Measurements from ENCODE around the gene TMC8. TPM values are rescaled to one million over a fixed set of nuclear protein-coding genes. Genes with fewer than 3 reads are reported as not detected.
"Not testable (repeated sequence)": the region's sequence is repeated elsewhere in the genome, so short reads cannot be mapped to it uniquely, and the experiment has no call there.

The TMC8 gene
- total RNA-seq, 1 donor from 2014 or later = 0.79 TPM

DNA sequence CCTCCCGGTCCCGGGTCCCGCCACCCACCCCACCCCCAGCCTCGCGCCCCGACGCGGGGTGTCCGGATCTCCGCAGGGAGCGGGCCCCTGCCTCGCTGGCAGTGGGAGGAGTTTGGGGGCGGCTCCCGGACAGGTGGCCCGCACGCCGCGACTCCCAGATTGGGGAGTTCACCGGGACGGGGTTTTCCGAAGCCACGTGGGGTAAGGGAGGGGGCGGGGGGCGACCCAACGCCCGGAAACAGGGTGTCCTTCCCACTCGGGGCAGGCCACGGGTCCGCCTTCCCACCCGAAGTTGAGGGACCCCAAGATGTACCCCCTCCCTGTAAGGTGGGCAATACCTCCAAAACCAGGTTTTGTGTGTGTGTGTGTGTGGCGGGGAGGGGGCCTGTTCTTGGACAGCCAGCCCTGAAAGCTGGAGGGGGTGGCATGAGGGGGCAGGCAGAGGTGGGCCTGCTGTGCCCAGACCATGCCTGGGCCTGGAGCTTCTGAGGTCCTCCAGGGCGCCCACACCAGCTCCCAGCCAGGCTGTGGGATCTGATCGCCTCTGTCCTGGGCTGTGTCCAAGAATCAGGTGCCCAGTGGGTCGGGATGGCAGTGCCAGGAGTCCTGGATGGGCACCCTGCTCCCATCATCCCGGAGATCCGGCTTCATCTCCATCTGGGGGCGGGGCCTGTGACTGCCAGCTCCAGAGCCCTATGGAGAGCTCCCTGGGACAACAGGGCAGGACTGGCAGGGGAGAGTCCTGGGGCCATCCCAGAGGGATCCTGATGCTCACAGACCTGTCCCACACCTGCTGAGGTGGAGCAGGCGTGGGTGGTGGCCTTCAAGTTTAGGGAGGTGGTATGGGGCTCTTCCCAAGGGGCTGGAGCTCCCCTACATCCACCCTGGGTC is 38.6 kb downstream of the TMC8 start:
- no peaks in the 10 kb centered on the region for H3K27me3 Mint-ChIP-seq (ENCODE audit: low read depth)
- peaks cover 13% of the 10 kb centered on the region for H3K4me1 Mint-ChIP-seq
- DNase-seq (ENCODE audit: low read depth, low spot score) = no peak
- TF ChIP-seq CTCF (conservative IDR thresholded peaks at IDR 0.05) = no peak
- H3K36me3 Mint-ChIP-seq (ENCODE audit: low read depth) = no peaks in the 10 kb centered on the region
- H3K9me3 Mint-ChIP-seq = no peaks in the 10 kb centered on the region
- H3K27ac Mint-ChIP-seq (ENCODE audit: unreplicated experiment) = no peak overlapping the region
- H3K4me3 Mint-ChIP-seq = peak overlapping the region; percentile 86

- Mint-ChIP-seq H3K4me1 (peaks cover 13% of the 10 kb centered on the region), H3K9me3 (no peaks in the 10 kb centered on the region), H3K27me3 (ENCODE audit: low read depth) (no peaks in the 10 kb centered on the region), H3K36me3 (ENCODE audit: low read depth) (no peaks in the 10 kb centered on the region), H3K27ac (ENCODE audit: unreplicated experiment) (no peak overlapping the region), H3K4me3 (peak overlapping the region; percentile 86)
- TF ChIP-seq CTCF (conservative IDR thresholded peaks at IDR 0.05) = no peak
- no peak for DNase-seq (ENCODE audit: low read depth, low spot score)
These were observed 40.4 kb downstream of the TMC8 start for GRCh38 chr17:78170692-78171590.

DNA sequence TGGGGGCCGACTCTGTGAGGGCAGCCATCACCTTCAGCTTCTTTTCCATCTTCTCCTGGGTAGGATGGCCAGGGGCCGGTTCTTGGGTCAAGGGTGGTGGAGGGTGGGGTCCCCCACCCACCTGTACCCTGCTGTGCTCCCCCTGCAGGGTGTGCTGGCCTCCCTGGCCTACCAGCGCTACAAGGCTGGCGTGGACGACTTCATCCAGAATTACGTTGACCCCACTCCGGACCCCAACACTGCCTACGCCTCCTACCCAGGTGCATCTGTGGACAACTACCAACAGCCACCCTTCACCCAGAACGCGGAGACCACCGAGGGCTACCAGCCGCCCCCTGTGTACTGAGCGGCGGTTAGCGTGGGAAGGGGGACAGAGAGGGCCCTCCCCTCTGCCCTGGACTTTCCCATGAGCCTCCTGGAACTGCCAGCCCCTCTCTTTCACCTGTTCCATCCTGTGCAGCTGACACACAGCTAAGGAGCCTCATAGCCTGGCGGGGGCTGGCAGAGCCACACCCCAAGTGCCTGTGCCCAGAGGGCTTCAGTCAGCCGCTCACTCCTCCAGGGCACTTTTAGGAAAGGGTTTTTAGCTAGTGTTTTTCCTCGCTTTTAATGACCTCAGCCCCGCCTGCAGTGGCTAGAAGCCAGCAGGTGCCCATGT is 41.1 kb downstream of the TMC8 start:
- DNase-seq (ENCODE audit: low read depth, low spot score); H3K36me3 Mint-ChIP-seq (ENCODE audit: low read depth); H3K27me3 Mint-ChIP-seq (ENCODE audit: low read depth); H3K9me3 Mint-ChIP-seq; H3K27ac Mint-ChIP-seq (ENCODE audit: unreplicated experiment): not testable (repeated sequence)
- peaks cover 13% of the 10 kb centered on the region for H3K4me1 Mint-ChIP-seq
- peak overlapping the region; percentile 72 for H3K4me3 Mint-ChIP-seq

DNA sequence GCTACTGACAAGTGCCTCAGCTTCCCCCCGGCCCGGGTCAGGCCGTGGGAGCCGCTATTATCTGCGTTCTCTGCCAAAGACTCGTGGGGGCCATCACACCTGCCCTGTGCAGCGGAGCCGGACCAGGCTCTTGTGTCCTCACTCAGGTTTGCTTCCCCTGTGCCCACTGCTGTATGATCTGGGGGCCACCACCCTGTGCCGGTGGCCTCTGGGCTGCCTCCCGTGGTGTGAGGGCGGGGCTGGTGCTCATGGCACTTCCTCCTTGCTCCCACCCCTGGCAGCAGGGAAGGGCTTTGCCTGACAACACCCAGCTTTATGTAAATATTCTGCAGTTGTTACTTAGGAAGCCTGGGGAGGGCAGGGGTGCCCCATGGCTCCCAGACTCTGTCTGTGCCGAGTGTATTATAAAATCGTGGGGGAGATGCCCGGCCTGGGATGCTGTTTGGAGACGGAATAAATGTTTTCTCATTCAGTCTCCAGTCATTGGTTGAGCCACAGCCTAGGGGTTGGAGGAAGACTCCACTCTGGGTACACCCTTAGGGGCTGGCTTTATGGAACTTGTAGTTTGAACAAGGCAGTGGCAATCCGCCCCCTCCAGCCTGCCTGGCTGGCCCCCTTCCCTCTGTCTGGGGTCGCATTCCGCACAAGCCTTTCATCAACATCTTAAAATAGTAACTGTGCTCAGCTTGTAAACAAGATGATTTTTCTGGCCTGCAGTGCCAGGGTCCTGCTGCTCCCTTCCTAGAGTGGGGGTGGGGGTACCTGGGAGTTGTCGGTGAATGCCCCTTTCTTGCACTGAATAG is 41.9 kb downstream of the TMC8 start:
- H3K27ac Mint-ChIP-seq (ENCODE audit: unreplicated experiment) = no peak overlapping the region
- no peaks in the 10 kb centered on the region for H3K9me3 Mint-ChIP-seq
- peaks cover 4% of the 10 kb centered on the region for H3K36me3 Mint-ChIP-seq (ENCODE audit: low read depth)
- H3K4me3 Mint-ChIP-seq = peak overlapping the region; percentile 72
- no peak for DNase-seq (ENCODE audit: low read depth, low spot score)
- no peak for TF ChIP-seq CTCF (conservative IDR thresholded peaks at IDR 0.05)
- H3K27me3 Mint-ChIP-seq (ENCODE audit: low read depth) = no peaks in the 10 kb centered on the region
- H3K4me1 Mint-ChIP-seq = peaks cover 13% of the 10 kb centered on the region

DNA sequence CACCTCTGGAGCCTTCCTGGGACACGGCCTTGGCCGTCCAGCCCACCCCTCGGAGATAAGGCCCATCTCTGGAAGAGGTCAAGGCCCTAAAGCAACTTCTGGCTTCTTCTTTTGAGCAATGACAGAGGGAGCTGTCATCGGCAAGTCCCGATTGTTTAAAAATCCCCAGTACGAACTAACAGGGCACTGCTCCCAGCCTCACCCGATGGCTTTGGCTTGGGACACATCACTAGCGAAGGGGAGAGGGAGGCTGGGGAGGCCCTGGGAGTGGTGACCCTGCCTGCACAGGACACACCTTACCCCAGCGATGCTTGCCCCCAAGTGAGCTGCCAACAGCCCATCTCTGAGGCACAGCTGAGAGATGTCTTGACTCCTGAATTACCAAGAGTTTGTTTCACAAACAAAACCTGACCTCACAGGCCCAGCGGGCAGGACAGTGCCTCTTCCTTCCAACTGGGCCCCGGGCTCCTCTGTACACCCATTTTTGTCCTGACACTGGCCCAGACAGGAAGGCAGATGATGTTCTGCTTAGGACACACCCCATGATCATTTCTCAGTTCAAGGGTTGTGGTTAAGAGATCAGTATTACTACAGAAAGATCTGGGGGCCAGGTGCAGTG is 42.6 kb downstream of the TMC8 start:
- Mint-ChIP-seq H3K9me3 (no peaks in the 10 kb centered on the region), H3K4me1 (peaks cover 13% of the 10 kb centered on the region), H3K27me3 (ENCODE audit: low read depth) (no peaks in the 10 kb centered on the region), H3K27ac (ENCODE audit: unreplicated experiment) (peak overlapping the region; percentile 71), H3K4me3 (peak overlapping the region; percentile 72), H3K36me3 (ENCODE audit: low read depth) (peaks cover 4% of the 10 kb centered on the region)
- no peak for DNase-seq (ENCODE audit: low read depth, low spot score)
- TF ChIP-seq CTCF (conservative IDR thresholded peaks at IDR 0.05) = no peak

Data from neural crest cell (in vitro differentiated cells).